M059J (cell line): ENCODE results near the gene RAB43. TPM values are rescaled to one million over a fixed set of nuclear protein-coding genes. Genes with fewer than 3 reads are reported as not detected.
A peak's percentile ranks its signal among the peaks of the same experiment; 100 is the strongest.
"Not testable (repeated sequence)": the region's sequence is repeated elsewhere in the genome, so short reads cannot be mapped to it uniquely, and the experiment has no call there.

Experiments
- DNase-seq: peaks from one replicate; pipeline ENCODE4 v3.0.0-alpha.2; 2012; ENCODE audit warnings: low read depth
- total RNA-seq: library from RNA; depleted of rRNA; stranded (reverse); fragments of >200 nt; shearing (Covaris generic); gene quantifications from 2 replicates; pipeline ENCODE4 v1.2.3, GENCODE V29; 2014; rRNA removed

Gene RAB43
- total RNA-seq: 21.1 and 24.2 TPM in 2 replicates

DNA sequence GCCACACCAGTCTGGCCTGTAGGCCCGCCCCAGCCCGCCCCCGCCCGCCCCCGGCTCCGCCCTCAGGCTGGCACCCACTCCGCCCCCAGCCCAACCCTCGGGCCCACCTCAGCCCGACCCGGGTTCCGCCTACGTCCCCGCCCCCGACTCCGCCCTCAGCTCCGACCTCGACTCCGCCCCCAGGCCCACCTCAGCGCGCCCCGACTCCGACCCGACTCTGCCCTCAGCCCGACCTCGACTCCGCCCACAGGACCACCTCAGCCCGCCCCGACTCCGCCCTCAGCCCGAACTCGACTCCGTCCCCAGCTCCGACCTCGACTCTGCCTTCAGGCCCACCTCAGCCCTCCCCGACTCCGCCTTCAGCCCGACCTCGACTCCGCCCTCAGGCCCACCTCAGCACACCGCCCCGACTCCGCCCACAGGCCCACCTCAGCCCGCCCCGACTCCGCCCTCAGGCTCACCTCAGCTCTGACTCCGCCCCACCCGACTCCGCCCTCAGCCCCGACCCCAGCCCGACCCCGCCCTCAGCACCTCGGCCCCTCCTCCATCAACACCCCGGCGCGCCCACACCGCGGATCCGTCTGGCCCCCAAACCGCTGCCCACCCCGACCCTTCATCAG lies at the start of gene RAB43:
Gene RAB43, minus strand, starts transcription at position 13 of the 620 bp plus-strand sequence. CDS start 315 bp downstream, outside the sequence.
- peak; percentile 68 for DNase-seq

GRCh38 chr3:129166579-129167332 lies 45.2 kb upstream of the RAB43 start:
- no peak for DNase-seq

DNA sequence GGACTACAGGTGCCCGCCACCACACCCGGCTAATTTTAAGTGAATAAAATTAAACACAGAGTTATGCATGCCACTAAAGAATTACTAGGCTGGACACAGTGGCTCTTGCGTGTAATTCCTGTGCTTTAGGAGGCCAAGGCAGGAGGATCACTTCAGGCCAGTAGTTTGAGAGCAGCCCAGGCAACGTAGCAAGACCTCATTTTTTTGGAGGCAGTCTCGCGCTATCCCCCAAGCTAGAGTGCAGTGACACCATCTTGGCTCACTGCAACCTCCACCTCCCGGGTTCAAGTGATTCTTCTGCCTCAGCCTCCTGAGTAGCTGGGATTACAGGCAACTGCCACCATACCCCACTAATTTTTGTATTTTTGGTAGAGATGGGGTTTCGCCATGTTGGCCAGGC lies 44.0 kb upstream of the RAB43 start:
- DNase-seq: not testable (repeated sequence)

- no peak for DNase-seq
Measured at GRCh38 chr3:129164500-129164899, 42.9 kb upstream of the RAB43 start.

DNA sequence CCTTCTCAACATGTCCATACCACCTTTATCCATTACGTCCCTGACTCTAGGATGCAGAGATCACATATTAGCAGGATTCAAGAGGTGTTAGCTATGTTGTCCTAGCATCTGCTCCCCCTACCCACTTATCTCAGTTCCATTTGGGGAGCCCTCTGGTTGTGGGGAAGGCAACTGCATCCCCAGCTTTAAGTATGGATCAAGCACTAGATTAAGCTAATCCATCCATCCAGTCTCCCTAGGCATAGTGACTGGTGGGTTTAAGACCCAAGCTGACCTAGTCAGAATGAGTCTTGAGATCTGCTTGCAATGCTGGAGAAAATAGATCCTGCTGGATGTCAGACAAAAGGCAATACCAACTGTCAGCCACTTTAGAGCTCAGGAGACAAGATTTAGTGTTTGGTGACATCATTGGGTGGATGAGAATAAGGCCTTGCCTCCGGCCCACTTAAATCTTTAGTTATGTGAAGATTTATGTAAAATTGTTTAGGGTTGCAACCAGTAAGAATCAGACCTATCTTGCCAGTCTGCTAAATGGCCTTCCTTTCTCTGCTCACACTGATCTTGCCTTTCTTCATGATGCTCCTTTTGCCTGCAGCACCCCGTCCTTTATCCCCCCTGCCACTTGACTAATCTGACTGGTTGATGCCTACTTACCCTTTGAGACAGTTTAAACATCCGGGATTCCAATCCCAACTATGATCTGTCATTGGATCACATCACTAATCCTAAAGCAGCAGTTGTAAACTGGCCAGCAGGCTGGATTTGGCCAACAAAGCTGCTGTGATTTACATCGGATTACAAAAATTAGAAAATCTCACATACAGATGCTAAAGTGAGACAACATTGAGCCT lies 41.4 kb upstream of the RAB43 start:
- peak; percentile 24 for DNase-seq

GRCh38 chr3:129161860-129162271 lies 40.3 kb upstream of the RAB43 start:
- peak; percentile 45 for DNase-seq

DNA sequence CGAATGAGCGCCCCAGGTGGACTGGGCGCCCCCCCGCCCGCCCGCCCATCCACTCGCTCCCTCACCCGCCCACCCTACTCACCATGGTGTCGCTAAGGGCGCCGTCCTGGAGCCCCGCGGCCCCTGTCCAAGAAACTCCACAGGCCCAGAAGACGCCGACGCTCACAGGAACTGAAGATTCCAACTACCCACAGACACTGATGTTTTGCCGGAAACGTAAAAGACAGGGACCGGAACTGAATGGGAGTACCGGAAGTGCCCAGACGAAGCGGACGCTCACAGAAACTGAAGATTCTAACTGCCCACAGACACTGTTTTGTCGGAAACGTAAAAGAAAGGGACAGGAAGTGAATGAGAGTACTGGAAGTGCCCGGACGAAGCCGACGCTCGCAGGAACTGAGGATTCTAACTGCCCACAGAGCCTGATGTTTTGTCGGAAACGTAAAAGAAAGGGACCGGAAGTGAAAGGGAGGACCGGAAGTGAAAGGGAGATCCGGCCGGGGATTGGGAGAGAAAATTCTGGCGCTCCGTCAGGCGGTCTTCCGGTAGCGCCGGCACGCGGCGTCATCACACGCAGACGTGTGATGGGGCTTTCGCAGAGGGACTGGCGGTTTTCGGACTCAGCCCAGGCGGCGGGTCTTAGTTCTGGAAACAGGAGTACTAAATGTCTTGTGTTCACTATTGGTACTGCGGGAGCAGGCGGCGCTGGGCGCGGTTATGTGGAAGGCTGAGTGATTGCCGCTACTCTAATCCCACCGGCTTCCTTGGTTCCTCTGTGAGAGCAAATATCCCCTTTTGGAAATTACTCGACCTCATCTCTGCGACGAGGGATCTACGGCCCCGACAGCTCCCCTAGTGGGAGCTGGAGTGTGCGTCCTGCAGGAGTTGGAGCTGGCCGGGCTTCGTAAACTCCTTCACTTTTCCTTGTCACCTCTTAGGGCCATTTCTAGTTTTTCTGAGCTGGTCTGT lies 39.6 kb upstream of the RAB43 start, which contains the start of gene ISY1:
Gene ISY1, minus strand, starts transcription at position 173 of the 969 bp plus-strand sequence. Its CDS starts 88 bp downstream, at position 85.
- peak; percentile 98 for DNase-seq

- DNase-seq: no peak
Measured at GRCh38 chr3:129144786-129145185, 23.2 kb upstream of the RAB43 start.

- DNase-seq: not testable (repeated sequence)
Measured at GRCh38 chr3:129141011-129141410, 19.4 kb upstream of the RAB43 start.

GRCh38 chr3:129139911-129140310 lies 18.3 kb upstream of the RAB43 start:
- no peak for DNase-seq

DNA sequence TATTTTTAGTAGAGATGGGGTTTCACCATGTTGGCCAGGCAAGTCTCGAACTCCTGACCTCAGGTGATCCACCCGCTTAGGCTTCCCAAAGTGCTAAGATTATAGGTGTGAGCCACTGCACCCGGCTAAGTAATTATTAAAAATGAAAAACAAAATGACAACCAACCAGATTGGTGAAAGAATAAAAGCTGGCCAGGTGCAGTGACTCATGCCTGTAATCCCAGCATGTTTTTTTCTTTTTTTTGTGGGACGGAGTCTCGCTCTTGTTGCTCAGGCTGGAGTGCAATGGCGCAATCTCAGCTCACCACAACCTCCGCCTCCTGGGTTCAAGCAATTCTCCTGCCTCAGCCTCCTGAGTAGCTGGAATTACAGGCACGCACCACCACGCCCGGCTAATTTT lies 14.7 kb upstream of the RAB43 start:
- DNase-seq: not testable (repeated sequence)

DNA sequence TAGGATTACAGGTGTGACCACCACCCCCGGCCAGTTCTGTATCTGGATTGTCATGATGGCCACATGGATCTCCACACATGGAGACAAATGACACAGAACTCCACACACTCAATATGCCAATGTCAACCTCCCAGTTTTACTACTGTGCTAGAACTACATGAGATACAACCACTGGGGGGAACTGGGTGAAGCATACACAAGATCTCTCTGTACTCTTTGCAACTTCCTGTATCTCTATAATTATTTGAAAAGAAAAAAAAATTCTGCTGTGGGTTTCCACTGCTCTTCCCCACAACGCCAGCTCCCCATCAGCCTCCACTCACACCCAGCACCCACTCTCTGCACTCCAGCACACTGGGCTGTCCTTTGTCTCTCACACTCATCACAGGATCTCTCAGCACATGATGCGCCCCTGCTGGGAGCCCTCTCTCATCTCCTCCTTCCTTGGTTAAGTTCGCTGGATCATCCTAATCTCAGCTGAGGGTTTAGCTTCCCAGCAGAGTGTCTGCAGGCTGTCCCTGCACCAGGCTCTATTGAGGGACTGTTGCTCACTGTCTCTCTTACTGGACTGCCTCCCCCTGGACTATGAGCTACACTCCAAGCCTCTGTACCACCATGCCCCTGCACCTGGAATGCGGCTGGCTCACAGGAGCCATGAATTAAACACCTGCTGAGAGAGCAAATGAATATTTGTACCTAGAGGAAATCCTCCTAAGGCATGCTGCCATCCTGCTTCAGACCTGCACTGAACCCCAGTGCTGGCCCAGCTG lies 10.7 kb upstream of the RAB43 start:
- DNase-seq: no peak

DNA sequence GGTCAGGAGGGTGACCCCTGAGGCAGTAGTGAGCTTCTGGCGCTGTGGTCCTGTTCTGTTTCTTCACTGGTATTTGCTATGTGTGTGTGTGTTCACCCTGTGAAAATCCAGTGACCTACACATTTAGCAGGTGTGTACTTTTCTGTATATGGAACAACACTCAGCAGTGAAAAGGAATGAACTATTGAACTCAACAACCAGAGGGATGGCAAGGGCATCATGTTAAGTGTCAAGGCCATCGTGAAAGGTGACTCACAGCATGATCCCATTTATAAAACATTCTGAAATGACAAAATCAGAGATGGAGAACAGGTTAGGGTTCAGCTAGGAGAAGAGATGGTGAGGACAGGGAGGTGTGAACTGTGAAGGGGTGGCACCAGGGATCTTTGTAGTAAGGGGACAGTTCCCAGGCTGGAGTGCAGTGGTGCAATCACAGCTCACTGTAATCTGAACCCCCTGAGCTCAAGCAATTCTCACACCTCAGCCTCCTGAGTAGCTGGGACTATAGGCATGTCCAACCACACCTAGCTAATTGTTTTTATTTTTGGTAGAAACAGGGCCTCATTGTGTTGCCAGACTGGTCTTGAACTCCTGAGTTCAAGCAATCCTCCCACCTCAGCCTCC lies 10.0 kb upstream of the RAB43 start:
- no peak for DNase-seq

DNA sequence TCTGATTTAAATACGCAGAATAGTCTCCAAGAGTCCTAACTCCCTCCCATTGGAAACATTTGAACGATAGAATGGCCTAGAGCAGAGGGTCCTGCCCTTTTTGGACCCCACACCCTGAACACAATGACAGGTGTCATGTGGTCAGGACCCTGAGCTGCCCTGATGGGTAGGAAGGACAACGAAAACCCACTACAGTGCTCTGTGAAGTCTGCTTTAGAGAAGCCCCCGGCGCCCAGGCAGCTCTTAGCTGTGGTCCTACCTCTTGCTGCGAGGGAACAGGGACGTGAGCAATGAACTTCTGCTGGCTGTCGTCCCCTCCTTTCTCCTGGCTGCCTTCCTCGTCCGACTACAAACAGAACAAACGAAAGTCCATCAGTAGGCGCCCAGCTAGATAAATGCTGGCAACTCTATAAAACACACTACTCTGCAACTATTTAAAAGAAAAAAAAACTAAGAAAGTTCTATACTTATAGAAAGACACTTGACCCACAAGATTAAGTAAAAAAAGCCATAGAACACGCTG lies 8.7 kb upstream of the RAB43 start:
- DNase-seq: no peak

DNA sequence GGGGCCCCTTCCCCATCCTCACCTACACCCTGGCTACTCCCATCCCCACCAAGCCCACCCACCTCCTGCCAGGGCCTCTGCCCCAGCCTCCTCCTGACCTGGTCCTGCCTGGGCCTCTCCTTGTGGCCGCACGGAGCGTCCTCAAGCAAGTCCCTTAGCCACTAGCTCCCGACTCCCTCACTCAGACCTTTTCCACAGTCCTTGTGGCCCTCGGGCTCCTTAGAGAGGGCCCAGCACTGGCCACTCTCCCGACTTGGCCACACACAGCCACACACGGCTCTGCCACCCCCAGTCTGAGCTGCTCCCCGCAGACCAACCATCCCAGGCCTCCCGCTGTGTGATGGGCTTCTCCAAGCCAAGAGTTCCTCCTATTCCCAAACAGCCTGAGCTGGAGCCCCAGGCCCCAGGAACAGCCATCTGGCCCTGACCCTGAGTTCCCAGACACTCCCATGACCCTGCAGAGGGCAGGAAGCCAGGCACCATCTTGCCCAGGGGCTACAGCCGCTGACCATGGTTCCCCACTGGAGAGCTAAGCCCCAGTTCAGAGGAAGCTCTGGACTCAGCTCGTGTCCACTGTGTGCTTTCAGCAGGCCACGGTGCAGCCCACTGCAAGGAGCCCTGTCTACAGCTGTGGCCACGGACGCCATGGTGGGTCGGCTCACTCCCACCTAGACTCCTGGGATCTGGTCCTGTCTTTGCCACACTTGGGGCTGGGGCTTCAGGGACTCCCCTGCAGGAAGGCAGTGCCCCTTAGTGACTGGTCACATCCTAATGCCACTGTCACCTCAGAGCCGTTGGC lies 7.0 kb upstream of the RAB43 start:
- no peak for DNase-seq

- DNase-seq: no peak
Measured at GRCh38 chr3:129126726-129127280, 5.2 kb upstream of the RAB43 start.

- peak; percentile 65 for DNase-seq
Measured at GRCh38 chr3:129123314-129124060, 1.9 kb upstream of the RAB43 start.
